GM12873 (cell line): ENCODE results near the gene GHRL.

Experiments
- CTCF ChIP-seq: IDR thresholded peaks from 2 replicates; pipeline ENCODE4 v1.5.1; 2012; ENCODE audit warnings: low read depth, mild to moderate bottlenecking, moderate library complexity, low read length, control low read depth; ENCODE audit not compliant: insufficient read depth; ENCODE audit errors: missing control alignments

Gene GHRL

DNA sequence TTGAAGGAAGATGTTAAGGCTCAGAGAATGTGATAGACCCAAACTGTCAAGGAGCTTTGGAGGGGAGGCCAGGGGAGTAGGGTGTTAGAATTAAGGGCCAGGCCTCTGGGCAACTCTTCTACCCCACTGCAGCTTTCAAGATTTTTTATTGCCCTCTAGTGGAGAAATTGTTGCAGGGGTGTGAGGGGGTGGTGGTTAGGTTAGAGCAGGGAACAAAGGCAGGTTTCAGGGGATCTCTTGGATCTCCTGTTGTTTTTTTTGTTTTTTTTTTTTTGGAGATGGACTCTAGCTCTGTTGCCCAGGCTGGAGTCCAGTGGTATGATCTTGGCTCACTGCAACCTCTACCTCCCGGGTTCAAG lies 29.6 kb upstream of the GHRL start:
- peak; percentile 58 for TF ChIP-seq CTCF

DNA sequence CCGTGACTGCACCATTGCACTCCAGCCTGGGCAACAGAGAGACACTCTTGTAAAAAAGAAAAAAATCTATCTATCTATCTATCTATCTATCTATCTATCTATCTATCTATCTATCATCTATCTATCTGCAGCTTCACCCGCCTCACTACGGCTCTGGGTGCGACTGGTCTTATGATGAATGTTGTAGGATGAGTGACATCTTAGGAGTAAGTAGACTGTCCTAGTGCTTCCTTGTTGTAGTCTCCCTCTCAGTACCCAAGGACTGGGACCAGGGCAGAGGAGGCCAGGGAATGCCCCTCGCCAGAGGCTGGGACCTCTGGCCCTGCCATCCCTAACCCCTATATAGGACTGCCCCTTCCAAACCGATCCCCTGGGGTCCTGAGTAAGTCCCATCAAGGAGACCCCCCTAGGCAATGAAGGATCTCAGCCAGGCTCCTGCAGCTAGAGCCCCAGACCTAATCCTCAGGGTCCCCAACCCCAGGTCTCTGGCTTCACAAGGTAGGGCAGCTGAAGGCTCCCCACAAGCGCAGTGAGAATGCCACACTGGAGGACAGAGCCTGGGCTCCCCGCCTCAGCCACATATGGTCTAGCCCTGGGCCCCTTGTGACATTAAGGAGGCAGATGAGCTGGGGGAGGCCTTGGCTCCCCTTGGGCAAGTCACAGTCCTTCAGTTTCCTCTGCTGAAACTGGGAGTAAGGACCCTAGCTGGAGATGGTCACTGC lies 29.0 kb upstream of the GHRL start:
- no peak for TF ChIP-seq CTCF

GRCh38 chr3:10320320-10320677 lies 27.6 kb upstream of the GHRL start:
- no peak for TF ChIP-seq CTCF

DNA sequence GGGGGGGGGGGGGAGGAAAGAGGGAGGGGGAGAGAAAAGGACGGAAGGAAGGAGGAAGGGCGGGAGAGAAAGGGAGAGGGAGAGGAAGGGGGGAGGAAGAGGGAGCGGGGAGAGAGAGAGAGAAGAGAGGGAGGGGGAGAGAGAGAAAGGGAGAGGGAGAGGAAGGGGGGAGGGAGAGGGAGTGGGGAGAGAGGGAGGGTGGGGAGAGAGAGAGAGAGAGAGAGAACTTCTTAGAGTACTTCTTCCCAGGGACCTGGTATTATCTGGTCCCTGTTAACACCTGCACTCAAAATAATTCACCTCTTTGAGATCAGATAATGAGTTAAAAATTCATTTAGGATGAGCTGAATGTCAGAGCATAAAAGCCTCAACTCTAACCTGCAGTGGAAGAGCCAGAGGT lies 27.1 kb upstream of the GHRL start:
- TF ChIP-seq CTCF: no peak

GRCh38 chr3:10319251-10319650 lies 26.5 kb upstream of the GHRL start:
- TF ChIP-seq CTCF: no peak

DNA sequence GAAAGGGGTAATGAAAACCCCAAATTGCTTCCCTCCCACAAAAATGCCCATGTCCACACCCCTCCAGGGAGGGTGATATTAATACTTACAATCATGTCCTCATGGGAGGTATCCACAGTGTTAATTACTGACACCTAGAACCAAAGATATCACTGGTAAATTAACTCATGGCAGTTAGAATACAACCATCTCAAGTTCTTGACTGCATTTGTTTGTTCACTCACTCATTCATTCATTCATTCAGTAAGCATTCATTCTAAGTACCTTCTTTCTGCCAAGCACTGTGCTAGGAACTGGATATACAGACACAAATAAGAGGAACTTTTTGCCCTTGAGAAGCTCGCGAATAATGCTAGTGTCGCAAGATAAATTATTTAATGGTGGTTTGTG lies 25.2 kb upstream of the GHRL start:
- TF ChIP-seq CTCF: no peak

GRCh38 chr3:10317311-10317960 lies 24.7 kb upstream of the GHRL start:
- no peak for TF ChIP-seq CTCF
